OCI-LY7 (cell line): ENCODE measurements around the gene ACACB.

Source experiments
- EZH2phosphoT487 ChIP-seq: fragments of 200-600 bp; sonication (generic); IDR thresholded peaks from 2 replicates; pipeline ENCODE4 v1.6.1; 2018; ENCODE audit warnings: low read depth, borderline replicate concordance, mild to moderate bottlenecking, mixed run types, antibody characterized with exemption, low read length, moderate library complexity, mixed read lengths
- TF ChIP-seq, protein P1 (sequence below): fragments of 200-600 bp; sonication (generic); conservative IDR thresholded peaks from 2 replicates; pipeline ENCODE4 v1.5.1; 2014; ENCODE audit warnings: mild to moderate bottlenecking, antibody characterized with exemption, low read length, moderate library complexity, mixed read lengths

DNA sequence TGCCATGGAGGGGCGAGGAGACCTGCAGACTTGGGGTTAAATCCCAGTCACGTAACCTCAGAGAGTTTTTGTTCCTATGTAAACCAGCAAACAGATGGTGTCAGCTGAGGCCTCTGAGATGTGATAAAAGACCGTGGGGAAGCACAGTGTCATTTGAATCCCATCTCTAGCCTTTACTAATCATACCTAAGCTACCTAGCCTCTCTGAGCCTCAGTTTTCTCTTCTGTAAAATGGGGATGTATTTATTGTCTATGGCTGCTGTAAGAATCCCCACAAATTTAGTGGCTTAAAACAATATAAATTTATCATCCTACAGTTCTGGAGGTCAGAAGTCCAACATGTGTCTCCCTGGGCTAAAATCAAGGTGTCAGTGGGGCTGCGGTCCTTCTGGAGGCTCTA, 158.8 kb downstream of the ACACB start:
- TF ChIP-seq, protein P1, sequence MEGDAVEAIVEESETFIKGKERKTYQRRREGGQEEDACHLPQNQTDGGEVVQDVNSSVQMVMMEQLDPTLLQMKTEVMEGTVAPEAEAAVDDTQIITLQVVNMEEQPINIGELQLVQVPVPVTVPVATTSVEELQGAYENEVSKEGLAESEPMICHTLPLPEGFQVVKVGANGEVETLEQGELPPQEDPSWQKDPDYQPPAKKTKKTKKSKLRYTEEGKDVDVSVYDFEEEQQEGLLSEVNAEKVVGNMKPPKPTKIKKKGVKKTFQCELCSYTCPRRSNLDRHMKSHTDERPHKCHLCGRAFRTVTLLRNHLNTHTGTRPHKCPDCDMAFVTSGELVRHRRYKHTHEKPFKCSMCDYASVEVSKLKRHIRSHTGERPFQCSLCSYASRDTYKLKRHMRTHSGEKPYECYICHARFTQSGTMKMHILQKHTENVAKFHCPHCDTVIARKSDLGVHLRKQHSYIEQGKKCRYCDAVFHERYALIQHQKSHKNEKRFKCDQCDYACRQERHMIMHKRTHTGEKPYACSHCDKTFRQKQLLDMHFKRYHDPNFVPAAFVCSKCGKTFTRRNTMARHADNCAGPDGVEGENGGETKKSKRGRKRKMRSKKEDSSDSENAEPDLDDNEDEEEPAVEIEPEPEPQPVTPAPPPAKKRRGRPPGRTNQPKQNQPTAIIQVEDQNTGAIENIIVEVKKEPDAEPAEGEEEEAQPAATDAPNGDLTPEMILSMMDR, result no peak
- TF ChIP-seq EZH2phosphoT487, result no peak
